IMR-90 (cell line): ENCODE results near the gene RAB8A. TPM values are rescaled to one million over a fixed set of nuclear protein-coding genes. Genes with fewer than 3 reads are reported as not detected.

Experiments used
- ATAC-seq: fragments of 200-7000 bp; cut with Tn5 transposase; 2 replicates; pipeline ENCODE4 v1.9.1; 2020; ENCODE audit warnings: low read depth, mild to moderate bottlenecking, moderate library complexity
- BruUV-seq: library from RNA; stranded (reverse); fragments of 400-500 nt; replicated peaks from 2 replicates; lab custom pipeline; 2021; lab: Mats Ljungman, UMichigan
- CTCF ChIA-PET: fragments of 300-600 bp; formaldehyde crosslinking; extraction: SDS; loops from one replicate; lab custom pipeline; 2021; ENCODE audit warnings: antibody characterized with exemption; lab: Yijun Ruan, JAX
- POLR2A ChIA-PET: fragments of 300-600 bp; sonication (Branson Sonifier 250); formaldehyde crosslinking; loops from one replicate; lab custom pipeline; 2022; ENCODE audit warnings: antibody characterized with exemption; ENCODE audit not compliant: unreplicated experiment; lab: Charles Lee
- DNase-seq: peaks from one replicate; pipeline ENCODE4 v3.0.0; 2013
- H2AFZ ChIP-seq: replicated peaks from 2 replicates; pipeline ENCODE3; 2013; ENCODE audit warnings: low read length, mild to moderate bottlenecking; ENCODE audit not compliant: poor library complexity
- H2AK5ac ChIP-seq: 2 replicates; pipeline ENCODE4 v1.6.1; 2013; ENCODE audit warnings: low read depth, low read length, inconsistent platforms
- H2AK9ac ChIP-seq: replicated peaks from 2 replicates; pipeline ENCODE3; 2013; ENCODE audit warnings: mild to moderate bottlenecking, low read depth, low read length, moderate library complexity; ENCODE audit not compliant: poor library complexity
- H2BK120ac ChIP-seq: 2 replicates; pipeline ENCODE4 v1.6.1; 2013; ENCODE audit warnings: low read depth, low read length, inconsistent platforms
- H2BK15ac ChIP-seq: 3 replicates; pipeline ENCODE4 v1.6.1; 2013; ENCODE audit warnings: low read depth, low read length, inconsistent platforms
- H2BK20ac ChIP-seq: 2 replicates; pipeline ENCODE4 v1.6.1; 2013; ENCODE audit warnings: low read depth, mild to moderate bottlenecking, inconsistent platforms, low read length, moderate library complexity
- H2BK5ac ChIP-seq: 2 replicates; pipeline ENCODE4 v1.6.1; 2013; ENCODE audit warnings: mild to moderate bottlenecking, low read depth, low read length, inconsistent platforms; ENCODE audit not compliant: poor library complexity, severe bottlenecking
- H3K14ac ChIP-seq: replicated peaks from 2 replicates; pipeline ENCODE4 v1.6.1; 2013; ENCODE audit warnings: low read depth, low read length, inconsistent platforms
- H3K18ac ChIP-seq: 2 replicates; pipeline ENCODE4 v1.6.1; 2013; ENCODE audit warnings: low read depth, low read length, control low read depth
- H3K23ac ChIP-seq: 2 replicates; pipeline ENCODE4 v1.6.1; 2013; ENCODE audit warnings: low read depth, low read length, inconsistent platforms
- H3K27ac ChIP-seq: 2 replicates; pipeline ENCODE4 v1.5.1; 2013; ENCODE audit warnings: mild to moderate bottlenecking, control low read depth, low read length; ENCODE audit not compliant: insufficient read depth
- H3K27me3 ChIP-seq: 2 replicates; pipeline ENCODE4 v1.6.1; 2013; ENCODE audit warnings: low read length; ENCODE audit not compliant: control insufficient read depth, insufficient read depth
- H3K36me3 ChIP-seq: 2 replicates; pipeline ENCODE4 v1.6.1; 2013; ENCODE audit warnings: low read length, mixed read lengths; ENCODE audit not compliant: control insufficient read depth, insufficient read depth
- H3K4ac ChIP-seq: 2 replicates; pipeline ENCODE4 v1.6.1; 2013; ENCODE audit warnings: low read depth, low read length, inconsistent platforms
- H3K4me1 ChIP-seq: 2 replicates; pipeline ENCODE4 v1.6.1; 2013; ENCODE audit warnings: low read length, mixed read lengths; ENCODE audit not compliant: control insufficient read depth, insufficient read depth
- H3K4me2 ChIP-seq: 2 replicates; pipeline ENCODE4 v1.6.1; 2013; ENCODE audit warnings: low read depth, mild to moderate bottlenecking, control low read depth, low read length, moderate library complexity
- H3K4me3 ChIP-seq: 2 replicates; pipeline ENCODE4 v1.5.1; 2013; ENCODE audit warnings: low read depth, mild to moderate bottlenecking, control low read depth, low read length, moderate library complexity; ENCODE audit not compliant: insufficient read depth
- H3K56ac ChIP-seq: 2 replicates; pipeline ENCODE4 v1.6.1; 2013; ENCODE audit warnings: low read length, inconsistent platforms; ENCODE audit not compliant: insufficient read depth; ENCODE audit errors: extremely low read depth
- H3K79me1 ChIP-seq, 2 experiments: 2 replicates each; pipeline ENCODE4 v1.6.1; 2013; ENCODE audit warnings: low read length in 2 of 2, inconsistent platforms in 1 of 2, low read depth in 1 of 2
- H3K9ac ChIP-seq: 2 replicates; pipeline ENCODE4 v1.6.1; 2013; ENCODE audit warnings: low read depth, low read length, control low read depth
- H3K9me1 ChIP-seq: 2 replicates; pipeline ENCODE4 v1.6.1; 2013; ENCODE audit warnings: low read length, inconsistent platforms; ENCODE audit not compliant: insufficient read depth
- H3K9me3 ChIP-seq: 2 replicates; pipeline ENCODE4 v1.6.1; 2013; ENCODE audit warnings: low read length; ENCODE audit not compliant: control insufficient read depth, insufficient read depth
- H4K20me1 ChIP-seq: 2 replicates; pipeline ENCODE4 v1.6.1; 2013; ENCODE audit warnings: low read length, inconsistent platforms; ENCODE audit not compliant: insufficient read depth
- H4K5ac ChIP-seq: 2 replicates; pipeline ENCODE4 v1.6.1; 2013; ENCODE audit warnings: mild to moderate bottlenecking, low read depth, low read length, control low read depth
- H4K8ac ChIP-seq, 2 experiments: 2 replicates each; pipeline ENCODE4 v1.6.1; 2013; ENCODE audit warnings: low read depth in 2 of 2, low read length in 2 of 2, control low read depth in 1 of 2, inconsistent platforms in 1 of 2
- H4K91ac ChIP-seq: 2 replicates; pipeline ENCODE4 v1.6.1; 2013; ENCODE audit warnings: low read depth, low read length, inconsistent platforms; ENCODE audit not compliant: insufficient read depth
- BHLHE40 ChIP-seq: fragments of 150-350 bp; IDR thresholded peaks from 2 replicates; pipeline ENCODE4 v1.6.1; 2016; ENCODE audit warnings: mild to moderate bottlenecking, low read depth, low read length
- CHD1 ChIP-seq: IDR thresholded peaks from 2 replicates; pipeline ENCODE4 v1.6.1; 2012; ENCODE audit warnings: low read depth, low read length, improper control_type of control experiment
- FOS ChIP-seq: fragments of 150-350 bp; IDR thresholded peaks from 2 replicates; pipeline ENCODE4 v1.6.1; 2016; ENCODE audit warnings: low read depth, low read length
- MAFK ChIP-seq: IDR thresholded peaks from 2 replicates; pipeline ENCODE4 v1.6.1; 2012; ENCODE audit warnings: low read depth, low read length, improper control_type of control experiment
- MAZ ChIP-seq: IDR thresholded peaks from 2 replicates; pipeline ENCODE4 v1.6.1; 2012; ENCODE audit warnings: low read depth, mild to moderate bottlenecking, low read length, improper control_type of control experiment, moderate library complexity, borderline replicate concordance
- NFE2L2 ChIP-seq: fragments of 150-350 bp; IDR thresholded peaks from 2 replicates; pipeline ENCODE4 v1.6.1; 2016; ENCODE audit warnings: low read depth, mild to moderate bottlenecking, low read length
- WGBS, 2 experiments: methylation state at CpG; one replicate each; pipeline versions ENCODE4 v1.1.5 to v1.1.7; 2013; ENCODE audit warnings: missing lambda C conversion rate in 2 of 2; ENCODE audit not compliant: insufficient read length in 1 of 2; ENCODE audit errors: extremely low coverage in 2 of 2; 5-methylcytosine and 5-hydroxymethylcytosine counted together
- dilution Hi-C: fragments of 300-500 bp; cut with HindIII; formaldehyde crosslinking; loops from one replicate; pipeline ENCODE4 v1.14.3; 2018; ENCODE audit warnings: low sequenced_read_pairs; ENCODE audit not compliant: unreplicated experiment
- in situ Hi-C: fragments of 300-500 bp; cut with MboI; formaldehyde crosslinking; loops from 3 replicates; pipeline ENCODE4 v1.14.3; 2019; ENCODE audit warnings: low sequenced_read_pairs, inconsistent platforms, mixed read lengths
- intact Hi-C: fragments of 100-400 bp; cut with micrococcal nuclease; formaldehyde crosslinking; loops from 2 replicates; pipeline ENCODE4 v1.10.0; 2022
- polyA plus RNA-seq, 3 experiments: library from polyadenylated mRNA; depleted of rRNA; stranded (reverse); fragments of >200 nt; gene quantifications; 2 replicates each; pipeline ENCODE4 v1.2.3, GENCODE V29; 2012; ENCODE audit warnings: low replicate concordance in 1 of 3
- total RNA-seq: library from RNA; depleted of rRNA; stranded (reverse); fragments of >200 nt; gene quantifications from 2 replicates; pipeline ENCODE4 v1.2.3, GENCODE V29; 2012
- TF ChIP-seq, protein P1 (sequence below): fragments of 150-350 bp; IDR thresholded peaks from 2 replicates; pipeline ENCODE4 v1.6.1; 2017; ENCODE audit warnings: mild to moderate bottlenecking, antibody characterized with exemption, low read length, low read depth
- TF ChIP-seq, protein P2 (sequence below): conservative IDR thresholded peaks from 2 replicates; pipeline ENCODE4 v1.5.1; 2012; ENCODE audit warnings: mild to moderate bottlenecking, low read depth, low read length, improper control_type of control experiment

Gene RAB8A
- total and polyA plus RNA-seq, 2 of the 4 experiments (the other 2 are of a cell fraction) = 64.5 to 135 TPM

- Histone ChIP-seq H2BK15ac (no peak overlapping the region), H3K36me3 (no peaks in the 10 kb centered on the region), H4K20me1 (no peaks in the 10 kb centered on the region), H2AK9ac (no peak overlapping the region), H2BK20ac (no peak overlapping the region), H2AK5ac (no peak overlapping the region; the same call in 1 of the 2 replicates), H3K23ac (no peak overlapping the region), H2AFZ (no peak overlapping the region), H3K9ac (no peak overlapping the region), H3K4me1 (no peaks in the 10 kb centered on the region), H4K91ac (no peak overlapping the region), H2BK5ac (no peak overlapping the region), H3K27ac (no peak overlapping the region), H3K56ac (no peak overlapping the region), H4K8ac (no peak overlapping the region), H3K79me1 (no peaks in the 10 kb centered on the region), H3K27me3 (no peaks in the 10 kb centered on the region; the same call in 1 of the 2 replicates), H3K18ac (no peak overlapping the region), H3K4me2 (no peak overlapping the region), H3K9me3 (no peaks in the 10 kb centered on the region), H3K14ac (no peak overlapping the region), H2BK120ac (no peak overlapping the region), H4K5ac (no peak overlapping the region), H3K9me1 (no peaks in the 10 kb centered on the region), H3K4ac (no peak overlapping the region), H3K4me3 (no peak overlapping the region)
- dilution Hi-C loops (no loop called here), in situ Hi-C loops (no loop called here), intact Hi-C loops (no loop called here)
- whole genome bisulfite sequencing, 2 experiments = 100% methylated on average over 1 of the region's 5 CpGs; no CpG with 5 or more reads in 1 of the 2 experiments
- BruUV-seq = no TSS peak
- TF ChIP-seq, protein P1, sequence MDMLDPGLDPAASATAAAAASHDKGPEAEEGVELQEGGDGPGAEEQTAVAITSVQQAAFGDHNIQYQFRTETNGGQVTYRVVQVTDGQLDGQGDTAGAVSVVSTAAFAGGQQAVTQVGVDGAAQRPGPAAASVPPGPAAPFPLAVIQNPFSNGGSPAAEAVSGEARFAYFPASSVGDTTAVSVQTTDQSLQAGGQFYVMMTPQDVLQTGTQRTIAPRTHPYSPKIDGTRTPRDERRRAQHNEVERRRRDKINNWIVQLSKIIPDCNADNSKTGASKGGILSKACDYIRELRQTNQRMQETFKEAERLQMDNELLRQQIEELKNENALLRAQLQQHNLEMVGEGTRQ = no peak
- TF ChIP-seq CHD1 (no peak), FOS (no peak), BHLHE40 (no peak), MAFK (no peak), MAZ (no peak), NFE2L2 (no peak)
- TF ChIP-seq, protein P2, sequence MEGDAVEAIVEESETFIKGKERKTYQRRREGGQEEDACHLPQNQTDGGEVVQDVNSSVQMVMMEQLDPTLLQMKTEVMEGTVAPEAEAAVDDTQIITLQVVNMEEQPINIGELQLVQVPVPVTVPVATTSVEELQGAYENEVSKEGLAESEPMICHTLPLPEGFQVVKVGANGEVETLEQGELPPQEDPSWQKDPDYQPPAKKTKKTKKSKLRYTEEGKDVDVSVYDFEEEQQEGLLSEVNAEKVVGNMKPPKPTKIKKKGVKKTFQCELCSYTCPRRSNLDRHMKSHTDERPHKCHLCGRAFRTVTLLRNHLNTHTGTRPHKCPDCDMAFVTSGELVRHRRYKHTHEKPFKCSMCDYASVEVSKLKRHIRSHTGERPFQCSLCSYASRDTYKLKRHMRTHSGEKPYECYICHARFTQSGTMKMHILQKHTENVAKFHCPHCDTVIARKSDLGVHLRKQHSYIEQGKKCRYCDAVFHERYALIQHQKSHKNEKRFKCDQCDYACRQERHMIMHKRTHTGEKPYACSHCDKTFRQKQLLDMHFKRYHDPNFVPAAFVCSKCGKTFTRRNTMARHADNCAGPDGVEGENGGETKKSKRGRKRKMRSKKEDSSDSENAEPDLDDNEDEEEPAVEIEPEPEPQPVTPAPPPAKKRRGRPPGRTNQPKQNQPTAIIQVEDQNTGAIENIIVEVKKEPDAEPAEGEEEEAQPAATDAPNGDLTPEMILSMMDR = no peak
- ChIA-PET POLR2A (no interaction called here), CTCF (no interaction called here)
- ATAC-seq (no peak), DNase-seq (no peak)
Measured at GRCh38 chr19:16167055-16167454, 55.4 kb downstream of the RAB8A start.
